Mesendoderm (in vitro differentiated cells): ENCODE results near the gene IER5L.

Source experiments
- DNase-seq: peaks from one replicate; pipeline ENCODE4 v3.0.0; 2013
- H2AK5ac ChIP-seq: 2 replicates; pipeline ENCODE4 v1.6.1; 2013; ENCODE audit warnings: low read length, inconsistent platforms
- H2BK120ac ChIP-seq: 2 replicates; pipeline ENCODE4 v1.6.1; 2013; ENCODE audit warnings: low read depth, mild to moderate bottlenecking, low read length, moderate library complexity, mixed read lengths
- H2BK15ac ChIP-seq: replicated peaks from 2 replicates; pipeline ENCODE4 v1.6.1; 2013; ENCODE audit warnings: low read depth, mild to moderate bottlenecking, moderate library complexity
- H2BK5ac ChIP-seq: 2 replicates; pipeline ENCODE4 v1.6.1; 2013; ENCODE audit warnings: low read length, inconsistent platforms
- H3K18ac ChIP-seq: 2 replicates; pipeline ENCODE4 v1.6.1; 2013; ENCODE audit warnings: mild to moderate bottlenecking, low read length, mixed read lengths
- H3K23ac ChIP-seq: one replicate; pipeline ENCODE4 v1.6.1; 2013; ENCODE audit warnings: low read length
- H3K27ac ChIP-seq: 2 replicates; pipeline ENCODE4 v1.5.1; 2013; ENCODE audit warnings: low read depth, mild to moderate bottlenecking, inconsistent platforms, low read length, moderate library complexity
- H3K27me3 ChIP-seq: 2 replicates; pipeline ENCODE4 v1.6.1; 2013; ENCODE audit warnings: low read length, control low read depth, mild to moderate bottlenecking, inconsistent platforms; ENCODE audit not compliant: insufficient read depth, poor library complexity
- H3K36me3 ChIP-seq: 2 replicates; pipeline ENCODE4 v1.6.1; 2013; ENCODE audit warnings: low read length, inconsistent platforms; ENCODE audit not compliant: control insufficient read depth, insufficient read depth
- H3K4ac ChIP-seq: one replicate; pipeline ENCODE4 v1.6.1; 2013; ENCODE audit warnings: low read depth, mild to moderate bottlenecking, low read length, moderate library complexity
- H3K4me1 ChIP-seq: 2 replicates; pipeline ENCODE4 v1.6.1; 2013; ENCODE audit warnings: low read depth, low read length, inconsistent platforms; ENCODE audit not compliant: control insufficient read depth
- H3K4me2 ChIP-seq: 2 replicates; pipeline ENCODE4 v1.6.1; 2013; ENCODE audit warnings: low read length
- H3K4me3 ChIP-seq: 2 replicates; pipeline ENCODE4 v1.5.1; 2013; ENCODE audit warnings: mild to moderate bottlenecking, low read length
- H3K56ac ChIP-seq: one replicate; pipeline ENCODE4 v1.6.1; 2013; ENCODE audit warnings: low read length
- H3K79me1 ChIP-seq: 2 replicates; pipeline ENCODE4 v1.6.1; 2013; ENCODE audit warnings: low read length, inconsistent platforms
- H3K79me2 ChIP-seq: 2 replicates; pipeline ENCODE4 v1.6.1; 2013; ENCODE audit warnings: mild to moderate bottlenecking, low read length; ENCODE audit not compliant: control insufficient read depth, insufficient read depth
- H3K9ac ChIP-seq: 2 replicates; pipeline ENCODE4 v1.6.1; 2013; ENCODE audit warnings: low read length, inconsistent platforms
- H4K5ac ChIP-seq: one replicate; pipeline ENCODE4 v1.6.1; 2013; ENCODE audit warnings: low read length
- H4K8ac ChIP-seq: one replicate; pipeline ENCODE4 v1.6.1; 2013; ENCODE audit warnings: low read depth, mild to moderate bottlenecking, control low read depth, low read length, moderate library complexity
- WGBS: extraction: QIAGEN DNeasy Blood & Tissue Kit; methylation state at CpG from one replicate; pipeline ENCODE4 v1.1.7; 2013; ENCODE audit warnings: low lambda C conversion rate, missing lambda C conversion rate; ENCODE audit not compliant: insufficient coverage; ENCODE audit errors: extremely low coverage; 5-methylcytosine and 5-hydroxymethylcytosine counted together

The IER5L gene

DNA sequence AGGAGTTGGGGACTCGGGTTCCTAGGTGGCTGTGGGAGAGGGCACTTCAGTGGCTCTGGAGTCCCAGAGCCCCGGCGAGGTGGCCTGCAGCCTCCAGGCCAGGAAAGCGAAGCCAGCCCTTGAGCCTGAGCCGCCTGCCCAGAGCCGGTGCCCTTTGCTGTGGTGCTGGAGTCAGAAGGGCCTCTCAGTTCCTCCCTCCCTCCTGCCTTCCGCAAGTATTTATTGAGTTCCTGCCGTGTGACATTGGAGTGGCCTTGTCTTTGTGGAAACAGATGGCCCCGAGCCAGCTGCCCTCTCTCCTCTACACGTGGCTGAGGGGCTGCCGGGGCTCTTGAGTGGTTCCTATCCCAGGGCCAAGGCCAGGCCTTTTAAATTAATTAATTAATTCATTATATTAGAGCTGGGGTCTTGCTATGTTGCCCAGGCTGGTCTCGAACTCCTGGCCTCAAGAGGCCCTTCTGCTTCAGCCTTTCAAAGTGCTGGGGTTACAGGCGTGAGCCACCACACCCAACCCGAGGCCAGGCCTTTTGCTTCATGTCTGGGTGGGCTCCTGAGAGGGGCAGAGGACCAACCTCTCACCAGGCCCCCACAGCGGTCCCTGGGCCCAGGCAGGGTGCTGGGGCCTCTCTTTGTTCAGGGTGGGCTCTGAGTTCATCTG, 45.6 kb upstream of the IER5L start:
- Histone ChIP-seq H3K36me3 (no peaks in the 10 kb centered on the region), H3K79me1 (no peaks in the 10 kb centered on the region), H3K18ac (no peak overlapping the region), H3K27me3 (no peaks in the 10 kb centered on the region), H3K23ac (no peak overlapping the region), H4K8ac (no peak overlapping the region), H2BK15ac (no peak overlapping the region), H2BK120ac (no peak overlapping the region), H3K4me2 (no peak overlapping the region), H4K5ac (no peak overlapping the region), H3K4ac (no peak overlapping the region), H3K56ac (no peak overlapping the region), H3K27ac (no peak overlapping the region), H3K9ac (no peak overlapping the region), H3K4me3 (no peak overlapping the region), H2BK5ac (no peak overlapping the region), H3K79me2 (no peaks in the 10 kb centered on the region), H2AK5ac (no peak overlapping the region), H3K4me1 (peaks cover 3% of the 10 kb centered on the region)
- WGBS, result no CpG with 5 or more reads among the region's 15 CpGs
- no peak for DNase-seq

DNA sequence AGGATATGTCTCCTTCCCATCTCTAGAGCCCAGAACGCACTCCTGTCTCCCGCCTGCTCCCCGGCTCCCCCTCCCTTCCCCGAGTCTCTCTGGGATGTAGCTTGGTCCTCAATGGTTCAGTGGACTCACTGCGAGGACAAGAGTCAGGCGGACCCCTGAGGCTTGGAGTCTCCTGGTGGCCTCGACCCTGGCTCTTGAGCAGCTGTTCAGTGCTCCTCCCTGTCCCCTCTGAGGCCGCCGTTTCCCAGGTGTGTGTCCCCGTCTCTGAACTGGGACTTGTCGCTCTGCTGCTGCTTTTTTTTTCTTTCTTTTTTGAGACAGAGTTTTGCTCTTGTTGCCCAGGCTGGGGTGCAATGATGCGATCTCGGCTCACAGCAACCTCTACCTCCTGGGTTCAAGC, 44.8 kb upstream of the IER5L start:
- H3K27me3 ChIP-seq, result no peaks in the 10 kb centered on the region
- H2BK5ac ChIP-seq, result no peak overlapping the region
- H3K18ac ChIP-seq, result no peak overlapping the region
- H3K4me3 ChIP-seq, result no peak overlapping the region
- no peak overlapping the region for H2AK5ac ChIP-seq
- no peak overlapping the region for H2BK15ac ChIP-seq
- H3K9ac ChIP-seq, result no peak overlapping the region
- no peak overlapping the region for H3K27ac ChIP-seq
- no peak for DNase-seq
- H4K5ac ChIP-seq, result no peak overlapping the region
- H3K23ac ChIP-seq, result no peak overlapping the region
- no CpG with 5 or more reads among the region's 13 CpGs for WGBS
- peaks cover 3% of the 10 kb centered on the region for H3K4me1 ChIP-seq
- H3K79me1 ChIP-seq, result no peaks in the 10 kb centered on the region
- H2BK120ac ChIP-seq, result no peak overlapping the region
- no peaks in the 10 kb centered on the region for H3K36me3 ChIP-seq
- H4K8ac ChIP-seq, result no peak overlapping the region
- H3K4me2 ChIP-seq, result no peak overlapping the region
- H3K79me2 ChIP-seq, result no peaks in the 10 kb centered on the region
- H3K4ac ChIP-seq, result no peak overlapping the region
- no peak overlapping the region for H3K56ac ChIP-seq

DNA sequence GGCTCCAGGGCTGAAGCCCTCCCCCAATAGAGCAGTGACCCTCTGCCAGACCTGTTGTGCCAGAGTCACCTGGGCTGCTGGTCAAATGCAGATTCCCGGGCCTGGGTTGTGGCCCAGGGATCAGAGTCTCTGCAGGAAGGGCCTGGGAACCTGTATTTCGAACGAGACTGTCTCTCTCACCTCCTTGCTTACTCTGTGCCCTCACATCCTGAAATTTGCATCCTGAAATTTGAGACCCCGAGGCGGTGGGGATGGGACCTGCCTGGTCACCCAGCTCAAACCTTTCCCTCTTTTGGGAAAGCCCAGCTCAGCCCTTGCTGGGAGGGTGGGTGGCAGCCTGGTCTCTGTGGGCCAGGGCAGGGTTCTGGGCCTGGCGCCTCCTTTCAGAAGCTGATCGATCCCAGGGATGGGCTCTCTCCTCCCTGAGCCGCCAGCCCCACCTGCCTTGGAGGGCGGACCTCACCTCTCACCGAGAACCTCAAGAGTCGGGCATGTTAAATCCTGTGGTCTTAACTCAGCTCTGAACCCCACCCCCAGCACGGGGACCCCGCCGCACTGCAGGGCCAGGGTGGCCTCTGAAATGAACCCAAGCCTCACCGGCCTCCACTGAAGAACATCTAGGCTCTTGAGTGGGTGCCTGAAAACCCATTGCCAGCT, 44.0 kb upstream of the IER5L start:
- H3K79me1 ChIP-seq, result no peaks in the 10 kb centered on the region
- DNase-seq, result no peak
- H3K27me3 ChIP-seq, result no peaks in the 10 kb centered on the region
- H3K9ac ChIP-seq, result no peak overlapping the region
- H3K18ac ChIP-seq, result no peak overlapping the region
- no peak overlapping the region for H3K4ac ChIP-seq
- peaks cover 3% of the 10 kb centered on the region for H3K4me1 ChIP-seq
- H2AK5ac ChIP-seq, result no peak overlapping the region
- H4K5ac ChIP-seq, result no peak overlapping the region
- H3K27ac ChIP-seq, result no peak overlapping the region
- H3K56ac ChIP-seq, result peak overlapping the region; percentile 17
- no peaks in the 10 kb centered on the region for H3K79me2 ChIP-seq
- H2BK120ac ChIP-seq, result no peak overlapping the region
- H3K23ac ChIP-seq, result no peak overlapping the region
- H4K8ac ChIP-seq, result no peak overlapping the region
- no peak overlapping the region for H2BK5ac ChIP-seq
- no CpG with 5 or more reads among the region's 15 CpGs for WGBS
- H2BK15ac ChIP-seq, result no peak overlapping the region
- H3K36me3 ChIP-seq, result no peaks in the 10 kb centered on the region
- no peak overlapping the region for H3K4me2 ChIP-seq
- H3K4me3 ChIP-seq, result no peak overlapping the region

DNA sequence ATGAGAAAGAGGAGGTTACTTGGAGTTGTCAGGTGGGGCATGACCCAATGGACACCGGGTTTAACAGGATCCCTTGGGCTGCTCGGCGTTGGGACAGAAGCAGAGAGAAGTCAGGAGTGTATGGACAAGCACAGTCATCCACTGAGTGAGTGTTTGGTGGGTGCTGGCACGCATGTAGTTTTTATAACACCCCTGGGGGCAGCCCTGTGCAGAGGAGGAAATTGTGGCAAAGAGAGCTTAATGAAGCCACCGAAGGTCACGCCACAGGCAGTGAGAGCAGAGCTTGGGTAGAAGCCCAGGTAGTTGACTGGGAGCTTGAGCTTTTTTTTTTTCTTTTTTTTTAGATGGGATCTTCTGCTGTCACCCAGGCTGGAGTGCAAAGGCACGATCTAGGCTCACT, 43.2 kb upstream of the IER5L start:
- Histone ChIP-seq H3K23ac (no peak overlapping the region), H3K56ac (no peak overlapping the region), H4K8ac (no peak overlapping the region), H3K79me2 (no peaks in the 10 kb centered on the region), H3K4me1 (peaks cover 3% of the 10 kb centered on the region), H2BK15ac (no peak overlapping the region), H3K4me3 (no peak overlapping the region), H3K18ac (no peak overlapping the region), H3K79me1 (no peaks in the 10 kb centered on the region), H2AK5ac (no peak overlapping the region), H2BK5ac (no peak overlapping the region), H3K36me3 (no peaks in the 10 kb centered on the region), H3K27ac (no peak overlapping the region), H2BK120ac (no peak overlapping the region), H3K9ac (no peak overlapping the region), H3K27me3 (no peaks in the 10 kb centered on the region), H3K4ac (no peak overlapping the region), H3K4me2 (no peak overlapping the region), H4K5ac (no peak overlapping the region)
- WGBS, result no CpG with 5 or more reads among the region's 7 CpGs
- no peak for DNase-seq

DNA sequence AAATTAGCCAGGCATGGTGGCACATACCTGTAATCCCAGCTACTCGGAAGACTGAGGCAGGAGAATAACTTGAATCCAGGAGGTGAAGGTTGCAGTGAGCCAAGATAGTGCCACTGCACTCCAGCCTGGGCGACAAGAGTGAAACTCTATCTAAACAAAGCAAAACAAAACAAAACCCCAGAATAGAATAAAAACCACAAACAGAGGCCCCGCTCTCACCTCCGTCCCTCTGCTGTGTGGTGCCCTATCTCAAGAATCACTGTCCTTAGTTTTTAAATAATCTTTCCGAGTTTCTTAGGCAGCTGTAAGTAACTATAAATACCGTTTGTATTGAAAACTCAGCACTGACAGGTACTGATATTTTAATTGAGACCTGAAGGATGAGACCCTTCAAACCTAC, 42.7 kb upstream of the IER5L start:
- Histone ChIP-seq H2BK120ac (no peak overlapping the region), H3K27me3 (no peaks in the 10 kb centered on the region), H3K36me3 (no peaks in the 10 kb centered on the region), H4K5ac (no peak overlapping the region), H4K8ac (no peak overlapping the region), H3K9ac (no peak overlapping the region), H3K23ac (no peak overlapping the region), H3K27ac (no peak overlapping the region), H3K4me3 (no peak overlapping the region), H2BK15ac (no peak overlapping the region), H3K56ac (no peak overlapping the region), H3K79me1 (no peaks in the 10 kb centered on the region), H3K4me2 (no peak overlapping the region), H2BK5ac (no peak overlapping the region), H3K4me1 (no peaks in the 10 kb centered on the region), H3K18ac (no peak overlapping the region), H3K4ac (no peak overlapping the region), H2AK5ac (no peak overlapping the region), H3K79me2 (no peaks in the 10 kb centered on the region)
- DNase-seq, result no peak
- WGBS, result no CpG with 5 or more reads among the region's 6 CpGs

DNA sequence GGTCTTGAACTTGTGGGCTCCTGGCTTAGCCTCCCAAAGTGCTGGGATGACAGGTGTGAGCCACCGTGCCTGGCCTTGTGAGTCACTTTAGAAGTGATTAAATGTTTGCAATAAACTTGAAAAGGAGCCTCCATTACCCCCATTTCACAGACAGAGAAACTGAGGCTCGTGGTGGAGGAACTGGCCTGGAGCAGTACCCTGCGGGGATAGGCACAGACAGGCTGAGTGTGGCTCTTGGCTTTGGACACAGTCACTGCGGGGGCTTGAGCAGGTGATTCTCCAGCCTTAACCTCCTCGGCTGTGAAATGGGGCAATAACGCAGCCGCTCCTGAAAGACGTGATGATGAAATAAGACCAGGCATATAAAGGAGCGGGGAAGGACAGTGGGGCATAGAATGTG, 40.9 kb upstream of the IER5L start:
- no peak overlapping the region for H3K4me3 ChIP-seq
- no peak for DNase-seq
- no peak overlapping the region for H2BK5ac ChIP-seq
- no peak overlapping the region for H3K27ac ChIP-seq
- no peaks in the 10 kb centered on the region for H3K4me1 ChIP-seq
- H3K79me1 ChIP-seq, result no peaks in the 10 kb centered on the region
- H3K56ac ChIP-seq, result no peak overlapping the region
- no peak overlapping the region for H4K8ac ChIP-seq
- no peaks in the 10 kb centered on the region for H3K27me3 ChIP-seq
- H3K79me2 ChIP-seq, result no peaks in the 10 kb centered on the region
- H3K36me3 ChIP-seq, result no peaks in the 10 kb centered on the region
- H2BK120ac ChIP-seq, result no peak overlapping the region
- WGBS, result no CpG with 5 or more reads among the region's 9 CpGs
- H3K23ac ChIP-seq, result no peak overlapping the region
- no peak overlapping the region for H4K5ac ChIP-seq
- no peak overlapping the region for H3K4me2 ChIP-seq
- no peak overlapping the region for H3K9ac ChIP-seq
- no peak overlapping the region for H2BK15ac ChIP-seq
- no peak overlapping the region for H2AK5ac ChIP-seq
- H3K4ac ChIP-seq, result no peak overlapping the region
- H3K18ac ChIP-seq, result no peak overlapping the region
